Mesenchymal stem cell (in vitro differentiated cells and primary cell): Measurements from ENCODE around the gene REEP5.

ENCODE experiments used
- DNase-seq: peaks from one replicate; pipeline ENCODE4 v3.0.0-alpha.2; 2013
- H2AFZ ChIP-seq: one replicate; pipeline ENCODE4 v1.6.1; 2013; ENCODE audit warnings: low read depth, mild to moderate bottlenecking, control low read depth, inconsistent platforms, low read length, moderate library complexity
- H2AK5ac ChIP-seq: 2 replicates; pipeline ENCODE4 v1.6.1; 2013; ENCODE audit warnings: low read length, moderate library complexity, mild to moderate bottlenecking, inconsistent platforms; ENCODE audit not compliant: severe bottlenecking
- H2BK120ac ChIP-seq: one replicate; pipeline ENCODE4 v1.6.1; 2013; ENCODE audit warnings: low read depth, mild to moderate bottlenecking, inconsistent platforms, low read length, moderate library complexity
- H2BK12ac ChIP-seq, 2 experiments: one replicate each; pipeline ENCODE4 v1.6.1; 2013; ENCODE audit warnings: inconsistent platforms in 2 of 2, low read length in 2 of 2, mild to moderate bottlenecking in 2 of 2, moderate library complexity in 2 of 2, control low read depth in 1 of 2
- H2BK15ac ChIP-seq: one replicate; pipeline ENCODE4 v1.6.1; 2013; ENCODE audit warnings: mild to moderate bottlenecking, low read depth, inconsistent platforms; ENCODE audit not compliant: poor library complexity, severe bottlenecking
- H2BK5ac ChIP-seq: 2 replicates; pipeline ENCODE4 v1.6.1; 2013; ENCODE audit warnings: low read depth, mild to moderate bottlenecking, low read length, control low read depth, inconsistent platforms; ENCODE audit not compliant: poor library complexity, severe bottlenecking
- H3K14ac ChIP-seq, 2 experiments: one replicate each; pipeline ENCODE4 v1.6.1; 2013; ENCODE audit warnings: inconsistent platforms in 2 of 2, low read length in 2 of 2, control low read depth in 1 of 2, mild to moderate bottlenecking in 1 of 2, moderate library complexity in 1 of 2
- H3K18ac ChIP-seq, 2 experiments: one replicate each; pipeline ENCODE4 v1.6.1; 2013; ENCODE audit warnings: inconsistent platforms in 2 of 2, low read length in 2 of 2, control low read depth in 1 of 2, low read depth in 1 of 2, mild to moderate bottlenecking in 1 of 2
- H3K23ac ChIP-seq, 2 experiments: one replicate each; pipeline ENCODE4 v1.6.1; 2013; ENCODE audit warnings: inconsistent platforms in 2 of 2, low read length in 2 of 2, mild to moderate bottlenecking in 2 of 2, moderate library complexity in 2 of 2, control low read depth in 1 of 2
- H3K27ac ChIP-seq: 2 replicates; pipeline ENCODE4 v1.5.1; 2013; ENCODE audit warnings: mild to moderate bottlenecking, moderate library complexity, low read length, control low read depth, inconsistent platforms; ENCODE audit not compliant: poor library complexity, severe bottlenecking
- H3K27me3 ChIP-seq, 2 experiments: 2 replicates each; pipeline versions ENCODE4 v1.6.1 to v1.7.0; 2013; ENCODE audit warnings: low read length in 2 of 2, mild to moderate bottlenecking in 2 of 2, moderate library complexity in 2 of 2, control low read depth in 1 of 2, inconsistent platforms in 1 of 2; ENCODE audit not compliant: control insufficient read depth in 1 of 2, insufficient read depth in 1 of 2
- H3K36me3 ChIP-seq, 2 experiments: 2 replicates each; pipeline versions ENCODE4 v1.6.1 to v1.7.0; 2013; ENCODE audit warnings: low read length in 2 of 2, control low read depth in 1 of 2, inconsistent platforms in 1 of 2, low read depth in 1 of 2, mild to moderate bottlenecking in 1 of 2; ENCODE audit not compliant: insufficient read depth in 2 of 2, control insufficient read depth in 1 of 2
- H3K4ac ChIP-seq, 2 experiments: one replicate each; pipeline ENCODE4 v1.6.1; 2013; ENCODE audit warnings: inconsistent platforms in 2 of 2, low read length in 2 of 2, mild to moderate bottlenecking in 2 of 2, moderate library complexity in 2 of 2, control low read depth in 1 of 2, low read depth in 1 of 2
- H3K4me1 ChIP-seq: 2 replicates; pipeline ENCODE4 v1.6.1; 2013; ENCODE audit warnings: low read depth, low read length, control low read depth; ENCODE audit not compliant: control insufficient read depth, insufficient read depth
- H3K4me2 ChIP-seq: 2 replicates; pipeline ENCODE4 v1.6.1; 2013; ENCODE audit warnings: low read length, mild to moderate bottlenecking, inconsistent platforms; ENCODE audit not compliant: poor library complexity, severe bottlenecking
- H3K4me3 ChIP-seq, 2 experiments: 2 replicates each; pipeline versions ENCODE4 v1.5.1 to v1.7.0; 2013; ENCODE audit warnings: low read length in 2 of 2, mild to moderate bottlenecking in 2 of 2, control low read depth in 1 of 2, low read depth in 1 of 2; ENCODE audit not compliant: insufficient read depth in 1 of 2
- H3K79me1 ChIP-seq: replicated peaks from 2 replicates; pipeline ENCODE4 v1.6.1; 2013; ENCODE audit warnings: mild to moderate bottlenecking, control low read depth, low read length, inconsistent platforms; ENCODE audit not compliant: poor library complexity, severe bottlenecking
- H3K9ac ChIP-seq: 2 replicates; pipeline ENCODE4 v1.7.0; 2013; ENCODE audit warnings: mild to moderate bottlenecking, low read length, moderate library complexity
- H3K9me3 ChIP-seq: 2 replicates; pipeline ENCODE4 v1.7.0; 2013; ENCODE audit warnings: mild to moderate bottlenecking, low read length; ENCODE audit not compliant: control insufficient read depth
- H4K8ac ChIP-seq: one replicate; pipeline ENCODE4 v1.6.1; 2013; ENCODE audit warnings: inconsistent platforms, mild to moderate bottlenecking, low read length, moderate library complexity
- H4K91ac ChIP-seq: one replicate; pipeline ENCODE4 v1.6.1; 2013; ENCODE audit warnings: mild to moderate bottlenecking, low read length, inconsistent platforms
- WGBS: methylation state at CpG from one replicate; pipeline ENCODE4 v1.1.7; 2013; ENCODE audit warnings: mixed read lengths; 5-methylcytosine and 5-hydroxymethylcytosine counted together

REEP5 gene

DNA sequence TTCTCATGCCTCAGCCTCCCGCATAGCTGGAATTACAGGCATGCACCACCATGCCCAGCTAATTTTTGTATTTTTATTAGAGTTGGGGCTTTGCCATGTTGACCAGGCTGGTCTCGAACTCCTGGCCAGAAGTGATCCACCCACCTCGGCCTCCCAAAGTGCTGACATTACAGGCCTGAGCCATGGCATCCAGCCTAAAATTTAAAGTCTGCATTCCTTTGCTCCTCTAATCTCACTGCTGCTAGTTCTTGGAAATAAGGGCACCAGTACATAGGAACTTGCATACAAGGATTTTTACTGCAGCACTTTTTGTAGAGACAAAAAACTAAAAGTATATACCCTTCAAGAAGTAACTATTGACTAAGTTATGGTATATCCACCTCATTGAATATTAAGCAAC, 34.6 kb upstream of the REEP5 start:
- no peak overlapping the region for H2BK5ac ChIP-seq
- H3K23ac ChIP-seq = no peak overlapping the region
- 96% methylated on average over 3 of the region's 3 CpGs for WGBS
- H3K27me3 ChIP-seq = no peaks in the 10 kb centered on the region
- no peaks in the 10 kb centered on the region for H3K36me3 ChIP-seq
- no peak overlapping the region for H3K9ac ChIP-seq
- H3K4me1 ChIP-seq = peaks cover 5% of the 10 kb centered on the region
- no peak overlapping the region for H4K8ac ChIP-seq
- no peak overlapping the region for H3K4me3 ChIP-seq
- H4K91ac ChIP-seq = no peak overlapping the region
- no peak overlapping the region for H3K27ac ChIP-seq
- no peak overlapping the region for H3K14ac ChIP-seq
- no peak overlapping the region for H2BK15ac ChIP-seq
- H3K18ac ChIP-seq = no peak overlapping the region
- H2AK5ac ChIP-seq = no peak overlapping the region
- H2BK120ac ChIP-seq = no peak overlapping the region
- no peak overlapping the region for H3K4me2 ChIP-seq
- H2AFZ ChIP-seq = no peak overlapping the region
- H3K9me3 ChIP-seq = no peaks in the 10 kb centered on the region
- H2BK12ac ChIP-seq = no peak overlapping the region
- no peaks in the 10 kb centered on the region for H3K79me1 ChIP-seq
- H3K4ac ChIP-seq = no peak overlapping the region
- DNase-seq = no peak

GRCh38 chr5:112951124-112951702, 29.2 kb upstream of the REEP5 start:
- Histone ChIP-seq H2BK15ac (no peak overlapping the region), H3K4me2 (no peak overlapping the region), H3K4me3 (no peak overlapping the region), H4K8ac (no peak overlapping the region), H3K9ac (no peak overlapping the region), H3K27me3 (no peaks in the 10 kb centered on the region), H2BK12ac (no peak overlapping the region), H3K9me3 (no peaks in the 10 kb centered on the region), H3K27ac (no peak overlapping the region), H3K18ac (no peak overlapping the region), H2AFZ (no peak overlapping the region), H3K23ac (no peak overlapping the region), H2AK5ac (no peak overlapping the region), H3K14ac (no peak overlapping the region), H2BK120ac (no peak overlapping the region), H3K36me3 (no peaks in the 10 kb centered on the region), H3K4me1 (no peaks in the 10 kb centered on the region), H4K91ac (no peak overlapping the region), H3K4ac (no peak overlapping the region), H2BK5ac (no peak overlapping the region), H3K79me1 (no peaks in the 10 kb centered on the region)
- WGBS = 95% methylated on average over 11 of the region's 12 CpGs
- DNase-seq = no peak

DNA sequence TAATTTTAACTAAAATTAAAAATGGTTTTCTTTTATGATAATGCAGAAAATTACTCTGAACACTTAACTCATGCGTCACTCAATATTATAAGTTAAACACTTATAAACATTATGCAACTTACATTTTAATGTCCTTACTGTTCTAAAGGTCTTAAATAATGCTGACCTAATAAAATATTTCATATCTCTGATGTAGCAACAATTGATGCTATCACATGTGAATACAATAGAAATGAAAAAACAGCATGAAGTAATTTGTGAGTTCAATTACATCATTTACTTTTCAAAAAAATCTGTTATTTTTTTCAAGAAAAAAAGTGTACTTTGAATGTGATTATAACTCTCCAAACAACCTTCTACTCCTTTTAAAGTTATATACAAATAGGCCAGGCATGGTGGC, 26.4 kb upstream of the REEP5 start:
- Histone ChIP-seq H2AK5ac (no peak overlapping the region), H3K14ac (no peak overlapping the region), H2BK5ac (no peak overlapping the region), H4K91ac (no peak overlapping the region), H3K79me1 (no peaks in the 10 kb centered on the region), H3K18ac (no peak overlapping the region), H2BK12ac (no peak overlapping the region), H3K4me3 (no peak overlapping the region), H3K9ac (no peak overlapping the region), H3K27me3 (no peaks in the 10 kb centered on the region), H3K36me3 (no peaks in the 10 kb centered on the region), H2BK15ac (no peak overlapping the region), H3K23ac (no peak overlapping the region), H3K9me3 (no peaks in the 10 kb centered on the region), H2AFZ (no peak overlapping the region), H4K8ac (no peak overlapping the region), H3K27ac (no peak overlapping the region), H2BK120ac (no peak overlapping the region), H3K4me1 (no peaks in the 10 kb centered on the region), H3K4me2 (no peak overlapping the region), H3K4ac (no peak overlapping the region)
- no peak for DNase-seq
- no CpG with 5 or more reads among the region's 1 CpG for WGBS

- Histone ChIP-seq H2BK5ac (no peak overlapping the region), H3K18ac (no peak overlapping the region), H2BK15ac (no peak overlapping the region), H3K14ac (no peak overlapping the region), H3K4me2 (no peak overlapping the region), H3K27me3 (no peaks in the 10 kb centered on the region), H3K23ac (no peak overlapping the region), H3K36me3 (no peaks in the 10 kb centered on the region), H3K4me3 (no peak overlapping the region), H2BK120ac (no peak overlapping the region), H3K79me1 (no peaks in the 10 kb centered on the region), H4K8ac (no peak overlapping the region), H3K27ac (no peak overlapping the region), H3K4ac (no peak overlapping the region), H3K9ac (no peak overlapping the region), H4K91ac (no peak overlapping the region), H2AK5ac (no peak overlapping the region), H2BK12ac (no peak overlapping the region), H2AFZ (no peak overlapping the region), H3K4me1 (no peaks in the 10 kb centered on the region), H3K9me3 (no peaks in the 10 kb centered on the region)
- no peak for DNase-seq
- WGBS = 100% methylated on average over 1 of the region's 2 CpGs
Measured at GRCh38 chr5:112940670-112941069, 18.6 kb upstream of the REEP5 start.
